DMS53 (cell line): Measurements from ENCODE around the gene PLD4.
A peak's percentile ranks its signal among the peaks of the same experiment; 100 is the strongest.

Experiments used
- DNase-seq: peaks from one replicate; lab custom pipeline; 2025; lab: John Stamatoyannopoulos, UW

PLD4 gene

DNA sequence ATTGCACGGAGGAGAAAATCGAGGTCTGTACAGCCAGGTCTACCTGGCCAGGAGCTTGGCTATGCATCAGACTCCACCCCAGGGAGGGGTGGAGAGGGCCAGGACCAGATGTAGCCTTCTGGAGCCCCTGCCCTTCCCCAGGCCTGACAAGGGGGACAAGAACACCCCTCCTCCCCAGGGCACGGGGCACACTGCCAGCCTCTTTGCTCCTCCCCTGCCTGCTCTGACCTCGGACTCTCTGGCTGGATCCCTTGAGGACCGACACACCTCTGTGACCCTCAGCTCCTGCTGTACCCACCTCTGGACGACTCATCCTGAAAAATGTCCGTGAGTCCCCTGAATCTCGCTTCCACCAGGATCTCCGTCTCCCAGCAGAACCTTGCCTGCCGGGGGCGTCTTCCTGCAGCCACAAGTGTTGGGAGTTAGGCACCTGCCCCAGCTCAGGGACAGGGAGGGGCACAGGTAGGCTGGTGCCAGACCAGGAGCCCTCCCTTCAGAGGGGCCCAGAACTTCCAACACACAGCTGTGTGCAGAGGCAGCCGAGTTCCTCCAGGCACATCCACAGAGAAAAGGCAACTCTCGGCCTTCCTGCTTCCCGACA is 31.7 kb downstream of the PLD4 start:
- no peak for DNase-seq

DNA sequence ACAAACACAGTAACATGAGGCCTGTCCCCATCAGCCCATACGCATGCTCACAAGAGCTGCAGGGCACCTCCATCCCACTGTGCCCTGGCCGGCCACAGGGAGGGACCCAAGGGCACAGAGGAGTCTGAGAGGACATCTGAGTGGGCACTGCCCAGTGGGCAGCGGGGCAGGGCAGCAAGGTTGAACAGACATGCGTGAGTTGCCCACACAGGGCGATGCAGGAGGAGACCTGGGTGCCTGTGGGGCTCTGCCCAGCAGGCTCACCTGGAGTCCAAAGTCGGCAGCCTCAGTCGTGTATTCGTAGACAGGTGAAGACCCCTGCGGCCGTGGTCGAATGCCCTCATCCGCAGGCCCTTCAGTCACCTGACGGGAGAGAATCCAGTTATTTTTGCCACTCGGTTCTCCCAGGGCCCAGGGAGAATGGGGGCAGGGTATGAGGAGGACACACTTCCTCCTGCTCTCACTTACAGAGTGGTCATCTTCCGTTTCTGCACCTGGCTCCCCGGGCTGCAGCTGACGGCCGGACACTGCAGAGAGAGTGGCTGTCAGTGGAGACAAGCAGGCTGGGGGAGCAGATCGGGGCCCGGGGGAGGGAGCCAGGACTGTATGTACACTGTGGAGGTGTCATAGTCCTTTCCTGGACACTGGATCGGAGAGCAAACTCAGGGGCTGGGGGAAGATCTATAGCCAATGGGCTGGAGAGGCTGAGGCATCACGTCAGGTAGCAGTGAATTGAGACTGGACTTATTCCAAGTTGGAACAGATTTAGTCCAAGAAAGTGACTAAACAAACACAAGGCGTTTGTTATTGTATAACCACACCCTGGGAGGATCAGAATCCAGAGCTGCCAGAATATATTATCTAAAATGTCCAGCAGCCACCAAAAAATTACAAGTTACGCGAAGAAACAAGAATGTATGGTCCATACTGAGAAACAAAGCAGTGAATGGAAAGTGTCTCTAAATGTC is 32.8 kb downstream of the PLD4 start:
- DNase-seq, result no peak

DNA sequence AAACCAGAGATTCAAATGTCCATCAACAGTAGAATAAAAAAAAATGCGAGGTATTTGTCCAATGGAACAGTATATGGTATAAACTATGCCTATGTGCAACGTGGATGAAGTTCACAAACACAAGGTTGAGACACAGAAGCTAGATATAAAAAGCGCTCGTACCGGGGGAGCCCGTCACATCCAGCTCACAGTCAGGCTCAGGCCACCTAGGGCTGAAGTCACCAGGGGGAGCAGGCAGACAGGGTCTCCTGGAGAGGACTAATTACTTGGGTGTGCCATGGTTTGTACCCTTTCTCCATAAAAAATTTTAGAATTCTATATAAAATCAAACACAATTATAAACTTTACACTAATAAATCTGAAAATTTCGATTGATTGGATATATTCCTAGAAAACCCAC is 39.9 kb downstream of the PLD4 start:
- DNase-seq, result no peak

DNA sequence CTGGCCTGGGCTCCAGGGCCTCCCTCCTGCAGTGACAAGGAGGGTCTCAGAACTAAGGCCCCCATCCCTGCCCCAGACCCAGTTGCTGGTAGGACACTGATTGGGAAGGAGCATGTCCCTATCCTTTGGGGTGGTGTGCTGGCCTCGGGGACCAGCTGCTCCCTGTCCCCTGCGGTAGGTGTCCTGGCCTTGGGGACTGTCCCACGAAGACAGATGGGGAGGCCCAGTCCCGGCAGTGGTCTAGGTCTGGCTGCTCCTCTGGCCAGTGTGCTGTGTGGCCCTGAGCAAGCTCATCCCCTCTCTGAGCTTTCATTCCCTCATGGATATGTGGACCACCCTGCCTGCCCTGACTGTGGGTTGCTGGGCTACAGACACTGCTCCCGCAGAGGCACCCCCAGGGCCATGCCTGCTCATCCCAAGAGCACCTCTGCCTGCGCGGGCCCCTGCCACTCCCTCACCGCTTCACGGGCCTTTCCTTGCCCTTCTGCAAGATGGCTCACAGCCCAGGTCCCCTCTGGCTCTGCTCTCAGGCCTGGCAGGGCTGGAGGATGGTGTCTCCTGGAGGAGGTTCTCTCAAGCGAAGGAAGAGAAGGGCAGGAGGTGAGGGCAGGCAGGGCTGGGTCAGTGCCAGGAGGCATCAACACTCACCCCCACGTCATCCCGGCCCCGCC is 41.0 kb downstream of the PLD4 start:
- no peak for DNase-seq

DNA sequence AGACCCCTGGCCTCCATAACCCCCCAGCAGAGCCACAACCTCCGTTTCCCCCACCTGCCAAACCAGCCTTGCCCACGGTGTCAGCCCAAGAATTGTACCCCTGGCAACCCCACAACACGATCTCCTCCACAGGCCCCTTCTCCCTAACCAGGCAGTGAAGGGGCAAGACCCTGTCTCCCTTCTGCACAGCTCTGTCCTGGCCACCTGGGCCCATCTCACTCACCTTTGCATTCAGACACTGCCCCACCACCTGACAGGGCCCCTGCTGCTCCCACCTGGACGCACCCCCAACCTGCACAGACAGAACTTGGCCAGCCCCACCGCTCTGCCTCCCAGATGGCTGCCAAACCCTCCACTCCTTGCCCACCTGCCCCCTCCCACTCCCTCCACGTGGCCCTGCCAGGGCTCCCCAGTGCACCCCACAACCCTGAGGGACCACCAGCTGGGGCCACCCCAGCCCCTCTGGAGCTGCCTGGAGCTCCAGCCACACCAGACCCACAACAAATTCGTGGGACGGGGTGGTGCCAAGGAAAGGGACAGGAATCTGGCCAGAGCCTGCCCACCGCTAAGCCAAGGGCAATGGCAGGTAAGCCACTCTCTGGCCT is 41.7 kb downstream of the PLD4 start:
- no peak for DNase-seq

DNA sequence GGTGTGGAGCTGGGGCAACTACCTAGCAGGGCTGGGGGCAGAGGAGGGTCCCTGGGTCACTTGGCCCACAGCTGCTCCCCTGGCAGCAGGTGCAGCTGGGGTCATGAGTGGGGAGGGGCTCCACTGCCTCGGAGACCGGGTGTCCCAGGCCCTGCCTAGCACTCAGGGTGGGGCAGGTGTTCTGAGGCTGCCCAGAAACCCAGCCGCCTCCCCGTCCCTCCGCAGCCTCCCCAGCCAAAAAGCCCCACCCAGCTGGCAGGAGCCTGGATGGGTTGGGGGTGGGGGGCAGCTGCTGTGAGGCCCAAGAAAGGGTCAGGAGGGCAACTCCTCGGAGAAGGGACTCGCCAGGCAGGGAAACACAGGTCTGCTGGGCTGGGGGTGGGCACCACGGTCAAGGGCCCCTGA is 42.3 kb downstream of the PLD4 start:
- no peak for DNase-seq

DNA sequence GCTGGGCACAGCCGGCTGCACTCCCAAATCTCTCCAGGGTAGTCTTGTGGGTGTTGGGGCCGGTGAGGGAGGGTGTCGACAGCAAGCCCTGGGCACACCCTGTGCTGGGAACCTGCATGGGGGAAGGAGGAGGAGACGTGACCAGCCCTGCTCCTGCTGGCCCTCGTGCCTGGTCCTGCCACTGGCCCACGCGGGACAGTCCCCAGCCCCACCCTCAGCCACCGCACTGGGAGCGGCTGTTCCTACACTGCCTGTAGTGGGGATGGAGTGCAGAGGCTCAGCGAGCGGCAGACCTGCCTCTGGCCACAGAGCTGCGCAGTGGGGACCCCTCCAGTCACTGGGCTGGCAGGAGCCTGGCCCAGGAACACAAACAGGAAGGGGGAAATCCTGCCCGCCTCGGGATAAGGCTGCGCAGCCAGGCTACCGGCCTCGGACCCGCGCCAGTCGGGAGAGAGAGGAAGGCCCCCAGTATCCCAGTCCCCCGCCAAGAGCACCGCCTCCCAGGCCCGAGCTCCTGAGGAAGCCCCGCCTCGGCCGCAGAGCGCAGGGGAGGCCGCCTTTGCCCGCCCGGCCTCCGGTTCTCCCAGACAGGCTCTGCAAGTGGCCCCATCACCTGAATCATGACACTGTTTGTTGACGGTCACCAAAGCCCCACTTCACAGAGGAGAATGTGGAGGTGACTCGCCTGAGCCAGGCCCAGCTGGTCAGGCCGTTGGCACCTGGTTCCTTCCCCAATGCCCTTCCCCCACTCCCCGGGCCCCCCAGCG is 42.9 kb downstream of the PLD4 start:
- DNase-seq, result peak; percentile 85

DNA sequence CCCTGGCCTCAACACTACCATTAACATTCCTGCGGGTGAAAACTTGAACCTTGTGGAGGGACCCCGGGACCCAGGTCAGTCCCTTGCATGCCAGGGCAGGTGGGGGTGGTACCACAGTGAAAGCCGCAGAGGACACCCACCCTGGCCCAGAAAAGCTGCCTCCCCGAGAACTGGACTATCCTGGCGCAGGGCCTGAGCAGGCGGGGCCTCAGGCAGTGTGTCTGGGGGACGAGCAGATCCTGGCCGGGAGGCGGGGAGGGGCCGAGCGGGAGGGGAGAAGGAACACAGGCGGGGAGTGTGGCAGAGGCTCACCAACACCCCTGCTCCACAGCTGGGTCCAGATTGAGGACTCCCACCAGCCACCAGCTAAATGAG is 43.5 kb downstream of the PLD4 start:
- DNase-seq, result peak; percentile 78

DNA sequence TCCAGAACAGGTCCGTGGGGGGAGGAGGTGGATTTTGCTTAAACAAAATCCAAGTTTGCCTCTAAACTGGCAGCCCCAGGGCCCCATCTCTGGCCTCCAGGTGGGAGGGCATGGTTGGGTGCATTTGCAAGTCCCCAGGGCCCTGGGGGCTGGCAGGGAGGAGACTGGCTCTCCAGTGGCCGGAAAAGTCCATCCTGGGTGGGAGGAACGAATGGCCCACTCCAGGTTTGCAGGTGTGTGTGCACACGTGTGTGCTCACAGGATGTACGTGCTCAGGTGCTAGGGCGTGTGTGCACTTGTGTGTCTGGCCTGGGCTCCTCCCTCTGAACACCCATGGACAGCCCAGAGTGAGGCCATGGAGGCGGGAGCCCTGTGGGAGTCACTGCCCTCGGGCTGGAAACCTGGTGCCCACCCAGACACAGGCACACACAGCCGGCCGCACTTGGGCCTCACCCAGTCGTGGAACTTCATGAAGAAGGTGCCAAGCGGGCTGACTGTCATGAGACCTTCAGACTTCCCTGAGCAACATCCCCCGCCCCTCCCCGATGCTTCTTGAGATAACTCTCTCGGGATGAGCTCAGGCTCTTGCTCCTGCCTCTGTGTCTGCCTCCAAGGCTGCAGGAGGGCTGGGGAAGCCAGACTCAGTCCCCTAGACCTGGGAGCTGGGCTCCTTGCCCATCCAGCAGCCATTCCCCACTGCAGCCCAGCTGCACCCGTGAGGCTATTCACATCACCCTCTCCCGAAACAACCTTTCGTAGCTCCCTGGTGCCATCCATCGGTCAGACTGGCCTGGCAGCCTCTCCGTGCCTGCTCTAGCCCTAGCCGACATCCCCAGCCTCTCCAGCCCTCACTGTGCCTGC is 44.1 kb downstream of the PLD4 start:
- DNase-seq, result peak; percentile 77

DNA sequence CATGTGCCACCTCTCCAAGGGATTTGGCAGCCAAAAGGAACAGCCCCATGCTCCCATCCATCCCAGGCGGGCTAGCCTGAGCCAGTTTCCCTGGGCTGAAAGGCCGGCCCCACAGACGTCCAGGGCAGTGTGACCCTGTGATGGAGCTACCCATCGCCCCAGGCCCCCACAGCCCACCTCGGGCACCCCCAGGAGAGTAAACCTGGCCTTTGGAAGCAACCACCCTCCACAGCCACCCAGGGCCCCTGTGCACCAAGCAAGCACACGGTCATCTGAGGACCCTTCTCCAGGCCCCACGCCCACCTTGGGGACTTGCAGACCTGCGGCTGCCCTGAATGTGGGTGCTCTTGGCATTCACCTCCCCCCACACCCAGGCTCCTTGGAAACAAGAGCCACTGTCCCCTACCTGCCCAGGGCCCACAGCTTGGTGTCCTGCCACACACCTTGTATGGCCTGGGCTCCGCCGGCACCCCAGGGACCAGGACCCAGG is 45.1 kb downstream of the PLD4 start:
- DNase-seq, result no peak

DNA sequence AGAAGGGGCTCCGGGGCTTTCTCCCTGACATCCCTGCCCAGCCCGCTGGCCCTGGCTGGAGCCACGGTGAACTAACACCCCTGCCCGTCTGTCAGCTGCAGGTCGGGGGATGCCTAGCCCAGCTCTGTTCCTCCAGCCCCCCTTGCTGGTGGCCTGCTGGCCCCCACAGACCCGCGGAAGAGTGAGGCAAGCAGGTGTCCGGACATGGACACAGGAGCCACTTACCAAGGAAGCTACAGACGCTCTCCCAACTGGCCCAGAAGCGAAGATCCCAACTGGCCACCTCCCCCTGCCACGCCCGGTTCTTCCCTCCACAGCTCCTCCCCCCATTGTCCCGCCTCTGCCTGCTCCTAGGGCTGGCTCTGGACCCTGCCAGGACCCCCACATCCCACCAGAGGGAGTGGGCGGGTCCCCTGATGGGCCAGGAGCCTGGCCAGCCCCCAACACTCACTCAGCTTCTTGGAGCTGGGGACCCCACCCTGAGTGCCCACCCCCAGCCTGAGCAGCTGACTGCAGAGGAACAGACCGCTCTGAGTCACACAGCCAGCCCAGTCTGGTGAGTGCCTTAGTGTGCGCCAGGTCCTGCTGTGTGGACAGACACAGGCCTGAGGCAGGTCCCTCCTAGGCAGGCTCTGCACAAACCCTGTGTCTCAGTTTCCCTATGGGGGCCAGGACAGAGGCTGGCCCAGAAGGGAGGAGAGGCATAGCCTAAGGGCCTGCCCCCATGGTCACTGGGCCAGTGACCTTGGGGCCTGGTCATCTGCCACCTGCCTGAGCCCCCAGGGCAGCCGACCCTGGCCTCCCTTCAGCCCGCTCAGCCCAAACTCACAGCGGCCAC is 45.8 kb downstream of the PLD4 start:
- peak; percentile 16 for DNase-seq

DNA sequence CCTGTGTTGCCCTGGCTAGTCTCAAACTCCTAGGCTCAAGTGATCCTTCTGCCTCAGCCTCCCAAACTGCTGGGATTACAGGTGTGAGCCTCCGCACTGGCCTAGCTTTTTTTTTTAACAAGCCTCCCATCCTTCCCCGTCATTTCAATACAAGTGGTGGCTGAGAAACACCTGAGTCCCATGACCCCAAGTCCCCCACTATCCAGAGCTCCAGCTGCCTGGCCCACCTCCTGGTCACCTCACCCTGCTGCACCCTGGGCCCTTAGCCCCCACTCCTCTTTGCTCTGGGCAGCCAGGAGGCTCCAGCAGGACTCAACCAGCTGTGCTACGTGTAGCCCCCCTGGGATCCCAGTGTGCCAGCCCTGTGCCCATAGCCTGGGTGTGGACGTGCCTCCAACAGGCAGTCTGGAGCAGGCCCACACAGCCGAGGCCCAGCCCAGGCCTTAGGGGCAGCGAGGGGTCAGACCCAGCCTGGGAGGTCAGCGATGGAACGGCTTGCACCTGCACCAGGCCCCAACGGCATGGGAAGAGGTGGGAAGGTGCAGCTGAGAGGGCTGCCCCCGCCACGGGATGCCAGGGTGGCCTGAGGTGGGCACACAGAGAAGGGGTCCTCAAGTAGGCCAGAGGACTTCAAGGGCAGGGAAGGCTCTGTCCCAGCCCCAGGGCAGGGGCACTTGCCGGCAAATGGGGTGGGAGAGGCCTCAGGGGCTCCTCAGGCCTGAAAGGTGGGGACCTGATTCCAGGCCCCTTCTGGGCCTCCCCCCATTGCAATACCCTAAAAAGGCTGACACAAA is 47.0 kb downstream of the PLD4 start:
- DNase-seq, result no peak

DNA sequence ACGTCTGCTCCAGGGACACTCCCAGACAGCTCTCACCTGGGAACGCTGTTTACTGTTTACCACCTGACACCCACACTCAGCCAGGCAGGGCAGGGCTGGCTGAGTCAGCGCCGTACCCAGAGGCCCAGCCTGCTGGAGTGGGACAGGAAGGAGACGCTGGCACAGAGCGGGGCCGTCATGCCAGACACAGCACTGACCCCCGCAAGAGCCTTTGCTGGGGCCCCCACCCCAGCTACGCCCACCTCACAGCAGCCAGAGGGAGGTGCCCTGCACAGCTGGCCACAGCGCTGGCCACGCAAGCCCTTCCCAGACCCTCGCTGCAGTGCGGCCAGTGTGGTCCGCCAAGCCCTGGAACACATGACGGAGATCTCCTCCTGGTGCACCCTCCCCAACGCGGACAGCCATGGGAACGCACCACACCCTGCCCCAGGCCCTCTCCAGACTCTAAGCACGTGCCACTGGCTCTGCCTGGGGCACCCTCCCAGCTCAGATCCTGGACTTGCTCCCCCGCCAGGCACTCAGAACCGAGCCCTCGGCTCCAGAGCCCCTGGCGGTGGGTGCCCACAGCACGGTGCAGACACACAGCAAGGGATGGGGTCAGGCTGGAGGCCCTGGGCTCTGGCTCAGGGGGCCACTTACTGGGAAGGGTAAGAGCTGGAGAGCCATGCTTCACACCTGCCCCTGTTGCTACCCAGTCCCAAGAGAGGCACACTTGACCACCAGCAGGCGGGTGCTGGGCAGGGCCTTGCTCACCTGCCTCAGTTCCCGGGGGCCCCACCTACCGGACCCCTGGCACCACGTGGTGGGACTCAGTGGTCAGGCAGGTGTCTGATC is 47.8 kb downstream of the PLD4 start:
- peak; percentile 94 for DNase-seq

DNA sequence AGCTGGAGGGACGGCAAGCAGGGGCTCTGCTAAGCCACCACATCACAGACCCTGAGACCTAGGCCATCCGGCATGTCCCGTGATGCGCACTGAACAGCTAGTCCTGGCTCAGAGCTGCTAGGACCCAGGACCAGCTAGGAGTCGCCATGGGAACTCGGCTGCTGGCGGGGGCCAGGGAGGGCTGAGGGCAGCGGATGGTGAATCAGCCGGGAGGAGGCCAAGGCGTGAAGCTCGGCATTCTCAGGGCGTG is 48.4 kb downstream of the PLD4 start:
- peak; percentile 48 for DNase-seq

DNA sequence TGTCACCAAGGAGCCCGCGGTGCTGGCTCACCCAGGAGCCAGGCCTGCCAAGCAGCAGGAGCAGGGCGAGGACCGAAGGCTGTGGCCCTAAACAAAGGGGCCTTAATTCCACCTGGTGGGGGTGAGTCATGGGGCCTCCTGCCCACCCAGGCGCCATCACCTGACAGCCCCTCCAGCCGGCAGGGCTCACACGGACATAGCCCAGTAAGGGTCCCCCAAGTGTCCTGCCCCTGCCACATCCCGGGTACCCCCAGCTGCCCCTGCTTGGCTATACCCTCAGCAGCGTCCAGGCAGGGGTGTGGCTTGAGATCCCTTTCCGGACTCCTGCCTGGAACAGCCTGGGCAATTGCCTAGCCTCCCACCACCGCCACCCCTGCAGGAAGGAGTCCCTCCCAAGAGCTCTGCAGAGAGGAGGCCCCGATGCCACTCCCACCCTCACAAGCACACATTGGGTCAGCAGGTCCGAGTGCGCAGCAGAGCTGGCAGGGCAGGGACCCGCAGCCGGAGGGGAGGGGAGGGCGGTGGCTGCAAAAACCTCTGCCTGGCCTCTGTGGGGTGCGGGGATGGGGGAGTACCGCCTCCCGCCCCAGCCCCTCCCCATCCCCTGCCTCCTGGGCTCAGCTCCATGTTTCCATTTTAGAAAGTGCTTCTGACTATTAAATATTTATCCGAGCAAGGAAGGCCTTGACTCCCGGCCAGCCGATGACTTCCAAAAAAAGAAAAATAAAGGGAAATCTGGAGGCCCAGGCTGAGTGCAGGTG is 48.9 kb downstream of the PLD4 start:
- DNase-seq, result no peak

DNA sequence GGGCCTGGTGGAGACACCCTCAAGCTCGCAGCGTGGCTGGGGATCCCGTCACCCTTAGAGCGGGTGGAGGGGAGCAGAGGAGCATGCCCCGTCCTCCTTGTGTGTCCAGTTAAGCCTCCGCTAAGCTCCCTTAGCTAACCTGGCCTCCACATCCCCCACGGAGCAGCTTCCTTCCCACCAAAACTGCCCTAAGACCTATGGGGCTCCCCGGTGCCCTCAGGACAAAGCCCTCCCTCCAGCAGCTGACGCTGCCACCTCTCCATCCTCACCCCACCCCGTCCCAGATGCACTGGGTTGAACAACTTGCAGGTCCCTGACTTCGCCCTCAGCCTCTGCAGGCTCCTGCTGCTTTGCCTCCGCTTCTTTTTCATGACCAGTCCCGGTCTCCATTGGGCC is 49.5 kb downstream of the PLD4 start:
- no peak for DNase-seq

DNA sequence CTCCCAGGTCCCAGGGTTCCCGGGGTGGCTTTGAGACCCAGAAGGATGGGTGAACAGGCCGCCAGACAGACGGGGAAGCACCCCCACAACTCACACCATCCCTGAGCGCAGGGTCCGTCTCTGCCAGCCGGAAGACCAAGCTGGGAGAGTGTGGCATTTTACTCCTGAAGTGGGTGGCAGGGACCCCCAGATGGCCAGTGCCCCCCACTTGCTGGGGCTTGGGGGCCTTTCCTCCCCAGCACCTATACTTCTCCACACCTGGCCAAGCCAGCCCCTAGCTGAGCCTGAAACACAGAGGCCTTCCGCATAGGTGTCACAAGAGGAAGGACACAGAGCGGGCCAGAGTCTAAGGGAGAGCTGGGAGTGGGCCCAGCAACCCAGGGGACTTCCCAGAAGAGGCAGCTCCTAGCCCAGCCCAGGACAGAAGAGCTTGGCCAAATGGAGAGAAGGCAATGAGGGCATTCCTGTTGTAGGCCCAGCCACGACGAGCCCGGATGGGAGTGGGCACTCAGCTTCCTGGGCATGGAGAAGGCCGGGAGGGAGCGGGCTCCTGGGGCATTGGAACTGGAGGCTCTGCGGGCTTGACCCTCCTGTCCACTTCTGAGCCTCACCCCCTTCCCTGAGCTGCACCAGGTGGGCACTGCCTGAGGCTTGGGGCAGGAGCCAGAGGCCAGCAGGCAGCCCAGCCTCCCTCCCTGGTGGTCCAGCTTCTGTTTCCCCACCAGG is 50.1 kb downstream of the PLD4 start:
- DNase-seq, result no peak
